BLaER1 treated with 17β-estradiol and CSF1 and Interleukin-3, amounts not matched to agents 10 nM and 100 nM (cell line): ENCODE data around the gene CEP104.

Experiments used
- H3K27ac ChIP-seq, 11 experiments: shearing (Covaris generic); formaldehyde crosslinking; 2 replicates each; pipeline ENCODE4 v1.8.1; 2022
- H3K27me3 ChIP-seq, 11 experiments: shearing (Covaris generic); formaldehyde crosslinking; 2 replicates each; pipeline ENCODE4 v1.8.1; 2022
- H3K36me3 ChIP-seq, 11 experiments: shearing (Covaris generic); formaldehyde crosslinking; 2 replicates each; pipeline ENCODE4 v1.8.1; 2022
- H3K4me1 ChIP-seq, 10 experiments: shearing (Covaris generic); formaldehyde crosslinking; 2 replicates each; pipeline ENCODE4 v1.8.1; 2022
- H3K4me2 ChIP-seq, 11 experiments: shearing (Covaris generic); formaldehyde crosslinking; 2 replicates each; pipeline ENCODE4 v1.8.1; 2022
- H3K4me3 ChIP-seq, 10 experiments: shearing (Covaris generic); formaldehyde crosslinking; 2 replicates each; pipeline ENCODE4 v1.8.1; 2022
- H3K9ac ChIP-seq, 11 experiments: shearing (Covaris generic); formaldehyde crosslinking; 2 replicates each; pipeline ENCODE4 v1.8.1; 2022
- H3K9me3 ChIP-seq, 11 experiments: shearing (Covaris generic); formaldehyde crosslinking; replicated peaks in 1 of 11; 2 replicates each; pipeline ENCODE4 v1.8.1; 2022
- H4K20me1 ChIP-seq, 11 experiments: shearing (Covaris generic); formaldehyde crosslinking; 2 replicates each; pipeline ENCODE4 v1.8.1; 2022
- Cebpa-rat ChIP-seq, 11 experiments: shearing (Covaris generic); IDR thresholded peaks; 2 replicates each; pipeline ENCODE4 v1.8.1; 2022

The CEP104 gene

DNA sequence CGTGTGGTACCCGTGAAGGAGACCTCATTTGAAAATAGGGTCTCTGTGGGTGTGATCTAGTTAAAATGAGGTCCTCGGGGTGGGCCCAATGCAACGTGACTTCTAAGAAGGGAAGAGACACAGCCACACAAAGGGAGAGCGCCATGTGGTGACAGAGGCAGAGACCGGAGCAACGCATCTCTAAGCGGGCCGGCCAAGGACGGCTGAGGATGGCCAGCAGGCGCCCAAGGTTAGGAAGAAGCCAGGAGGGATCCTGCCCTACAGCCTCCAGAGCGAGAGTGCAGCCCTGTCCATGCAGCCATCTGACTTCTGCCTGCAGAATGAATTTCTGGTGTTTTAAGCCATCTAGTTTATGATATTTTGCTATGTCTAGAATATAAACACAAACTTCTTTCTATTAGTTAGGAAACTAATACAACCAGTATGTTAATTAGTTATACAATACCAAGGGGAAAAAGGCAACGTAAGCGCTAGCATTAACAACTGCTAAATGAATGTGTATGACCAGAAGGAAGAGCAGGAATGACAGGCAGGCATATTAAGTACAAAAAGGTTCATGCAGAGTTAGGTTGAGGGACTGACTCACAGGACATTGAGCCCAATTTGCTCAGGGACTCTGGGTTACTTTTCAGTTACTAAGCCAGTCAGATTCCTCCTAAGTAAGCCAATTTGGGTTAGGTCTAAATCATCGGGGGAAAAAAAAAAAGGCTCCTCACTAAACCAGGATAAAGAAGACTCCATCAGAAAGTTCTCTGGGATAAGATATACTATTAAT, 4.1 kb downstream of the CEP104 start:
- Histone ChIP-seq H4K20me1 (peaks cover 17 to 57% (median 23%) of the 10 kb centered on the region in 11 experiments; a peak in 18 of 22 replicates), H3K27me3 (no peaks in the 10 kb centered on the region), H3K9ac (no peak overlapping the region), H3K4me3 (no peak overlapping the region), H3K4me2 (no peak overlapping the region), H3K4me1 (peaks cover 14 to 17% (median 16%) of the 10 kb centered on the region in 10 experiments), H3K27ac (no peak overlapping the region), H3K36me3 (peaks cover 30 to 48% (median 42%) of the 10 kb centered on the region in 11 experiments), H3K9me3 (no peaks in the 10 kb centered on the region)
- no peak for TF ChIP-seq Cebpa-rat (IDR thresholded peaks at IDR 0.05)

DNA sequence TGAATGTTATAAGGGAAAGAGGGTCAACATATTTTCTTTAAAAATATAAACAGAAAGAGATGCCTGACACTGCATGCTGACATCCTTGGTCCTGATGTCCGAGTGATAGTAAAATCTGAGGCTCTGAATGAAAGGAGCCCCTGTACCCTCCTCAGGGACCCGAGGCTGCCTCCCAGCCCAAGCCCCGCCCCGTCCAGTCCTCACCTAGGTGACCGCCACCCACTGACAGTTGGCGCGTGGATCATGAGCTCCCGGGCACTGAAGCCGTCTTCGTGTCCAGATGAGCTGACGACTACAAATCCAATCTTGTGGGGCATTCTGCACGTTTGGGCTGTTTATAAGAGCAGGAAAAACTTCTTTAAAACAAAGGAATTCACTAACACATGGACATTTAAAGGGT, 4.9 kb downstream of the CEP104 start:
- no peaks in the 10 kb centered on the region for H3K9me3 ChIP-seq

DNA sequence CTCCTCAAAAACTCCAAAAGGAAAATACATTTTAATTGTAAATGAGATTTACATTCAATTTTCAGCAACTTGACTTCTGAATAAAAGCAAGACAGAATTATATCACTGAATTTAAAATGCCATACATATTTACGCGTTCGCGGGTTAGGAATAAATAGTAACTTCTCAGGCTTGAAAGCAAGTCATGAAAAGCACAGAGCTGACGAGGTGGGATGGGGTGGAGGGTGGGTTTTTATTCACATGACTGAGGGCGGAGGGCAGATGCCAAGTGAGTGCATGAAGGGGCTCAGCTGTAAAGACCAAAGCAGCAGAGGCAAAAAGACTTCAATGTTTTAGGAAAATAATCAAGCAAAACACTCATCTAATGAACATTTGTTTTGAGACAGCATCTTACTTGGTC, 5.7 kb downstream of the CEP104 start:
- Histone ChIP-seq H3K9me3 (no peaks in the 10 kb centered on the region), H4K20me1 (peaks cover 17 to 50% (median 23%) of the 10 kb centered on the region in 11 experiments; a peak in 18 of 22 replicates), H3K4me2 (no peak overlapping the region), H3K27me3 (no peaks in the 10 kb centered on the region), H3K27ac (no peak overlapping the region), H3K4me1 (peaks cover 10 to 13% (median 12%) of the 10 kb centered on the region in 10 experiments), H3K9ac (no peak overlapping the region), H3K36me3 (peaks cover 40 to 64% (median 58%) of the 10 kb centered on the region in 11 experiments), H3K4me3 (no peak overlapping the region)
- TF ChIP-seq Cebpa-rat (IDR thresholded peaks at IDR 0.05), result no peak

More for the DNA sequence above, 4.9 kb downstream of the CEP104 start:
- H4K20me1 ChIP-seq, result peaks cover 17 to 57% (median 23%) of the 10 kb centered on the region in 11 experiments; a peak in 18 of 22 replicates
- H3K4me2 ChIP-seq, result no peak overlapping the region
- H3K4me3 ChIP-seq, result no peak overlapping the region
- no peak overlapping the region for H3K9ac ChIP-seq
- TF ChIP-seq Cebpa-rat (IDR thresholded peaks at IDR 0.05), result no peak
- no peak overlapping the region for H3K27ac ChIP-seq
- no peaks in the 10 kb centered on the region for H3K27me3 ChIP-seq
- H3K36me3 ChIP-seq, result peaks cover 35 to 56% (median 50%) of the 10 kb centered on the region in 11 experiments
- peaks cover 11 to 13% (median 12%) of the 10 kb centered on the region in 10 experiments for H3K4me1 ChIP-seq

- Histone ChIP-seq H3K36me3 (peaks cover 40 to 68% (median 63%) of the 10 kb centered on the region in 11 experiments), H3K4me2 (no peak overlapping the region), H3K4me1 (peaks cover 6 to 8% (median 8%) of the 10 kb centered on the region in 10 experiments), H3K27ac (no peak overlapping the region), H3K4me3 (no peak overlapping the region), H3K9ac (no peak overlapping the region), H4K20me1 (peaks cover 14 to 47% (median 20%) of the 10 kb centered on the region in 11 experiments; a peak in 18 of 22 replicates), H3K27me3 (no peaks in the 10 kb centered on the region), H3K9me3 (no peaks in the 10 kb centered on the region)
- TF ChIP-seq Cebpa-rat (IDR thresholded peaks at IDR 0.05), result no peak
These were observed 6.2 kb downstream of the CEP104 start for GRCh38 chr1:3850857-3851256.

DNA sequence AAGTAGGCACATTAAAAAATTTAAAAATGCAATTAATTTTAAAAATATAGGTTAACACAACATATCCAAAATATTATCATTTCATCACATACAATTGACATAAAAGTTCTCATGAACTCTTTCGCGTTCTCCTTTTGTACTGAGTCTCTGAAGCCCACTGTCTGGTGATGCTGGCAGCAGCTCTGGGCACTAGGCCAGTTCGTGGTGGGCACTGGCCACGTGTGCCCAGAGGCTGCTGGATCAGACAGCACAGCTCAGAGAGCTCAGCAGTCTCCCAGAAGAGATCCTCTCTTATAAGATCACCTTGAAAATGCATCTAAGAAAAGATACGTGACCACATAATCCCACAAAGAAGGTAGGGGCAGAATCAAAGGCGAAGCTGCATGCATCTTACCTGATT, 9.9 kb downstream of the CEP104 start:
- Histone ChIP-seq H3K27me3 (no peaks in the 10 kb centered on the region), H3K9ac (no peak overlapping the region), H3K27ac (no peak overlapping the region), H3K4me3 (no peak overlapping the region), H3K36me3 (peaks cover 58 to 96% (median 82%) of the 10 kb centered on the region in 11 experiments), H3K4me1 (peaks cover 0 to 12% (median 3%) of the 10 kb centered on the region in 10 experiments; a peak in 11 of 20 replicates), H3K4me2 (no peak overlapping the region), H3K9me3 (no peaks in the 10 kb centered on the region), H4K20me1 (peaks cover 0 to 23% (median 0%) of the 10 kb centered on the region in 11 experiments; a peak in 6 of 22 replicates)
- no peak for TF ChIP-seq Cebpa-rat (IDR thresholded peaks at IDR 0.05)

DNA sequence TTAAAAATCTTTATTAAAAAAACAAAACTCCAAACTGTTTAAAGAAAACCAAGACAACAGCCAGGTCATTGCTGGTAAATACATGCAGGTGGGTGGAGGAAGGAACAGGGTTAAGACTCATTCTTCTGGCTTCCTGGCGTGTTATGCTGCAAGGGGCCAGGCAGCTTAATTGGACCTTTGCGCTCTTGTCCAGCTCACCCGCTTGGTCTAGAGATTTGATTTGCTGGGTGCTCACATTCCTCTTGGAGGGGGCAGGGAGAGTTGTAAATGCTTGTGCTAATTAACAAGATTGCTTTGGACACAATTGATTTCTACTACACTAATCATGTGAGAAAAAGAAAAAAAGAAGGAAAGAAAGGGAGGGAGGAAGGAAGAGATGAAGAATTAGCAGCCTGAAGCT, 10.5 kb downstream of the CEP104 start:
- Histone ChIP-seq H3K4me1 (peaks cover 2 to 12% (median 7%) of the 10 kb centered on the region in 10 experiments; a peak in 19 of 20 replicates), H3K9me3 (no peaks in the 10 kb centered on the region), H3K4me3 (no peak overlapping the region), H3K9ac (no peak overlapping the region), H3K27ac (no peak overlapping the region), H3K36me3 (peaks cover 54 to 95% (median 81%) of the 10 kb centered on the region in 11 experiments), H3K27me3 (no peaks in the 10 kb centered on the region), H4K20me1 (peaks cover 0 to 19% (median 0%) of the 10 kb centered on the region in 11 experiments; a peak in 4 of 22 replicates), H3K4me2 (no peak overlapping the region)
- TF ChIP-seq Cebpa-rat (IDR thresholded peaks at IDR 0.05), result no peak

DNA sequence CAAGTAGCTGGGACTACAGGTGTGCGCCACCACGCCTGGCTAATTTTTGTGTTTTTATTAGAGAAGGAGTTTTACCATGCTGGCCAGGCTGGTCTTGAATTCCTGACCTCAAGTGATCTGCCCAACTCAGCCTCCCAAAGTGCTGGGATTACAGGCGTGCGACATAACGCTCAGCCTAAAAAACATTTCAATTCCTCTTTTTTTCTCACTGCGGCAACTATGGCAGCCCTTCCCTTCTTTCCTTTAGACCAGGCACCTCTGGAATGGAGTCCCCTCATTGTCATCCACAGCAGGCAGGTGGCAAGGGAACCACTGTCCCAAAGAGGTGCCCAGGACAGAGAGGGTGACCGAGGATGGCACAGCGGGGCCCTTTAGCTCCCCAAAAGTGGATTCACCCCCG, 14.1 kb downstream of the CEP104 start:
- Histone ChIP-seq H3K4me1 (peaks cover 10 to 34% (median 29%) of the 10 kb centered on the region in 10 experiments), H4K20me1 (no peaks in the 10 kb centered on the region), H3K27me3 (no peaks in the 10 kb centered on the region), H3K27ac (no peak overlapping the region; a peak in 1 of 22 replicates), H3K4me3 (no peak overlapping the region), H3K9ac (no peak overlapping the region), H3K9me3 (peaks cover 5 to 11% (median 9%) of the 10 kb centered on the region in 11 experiments), H3K4me2 (peak overlapping the region in 4 of 11 experiments; percentile 11 to 52 (median 40); a peak in 6 of 22 replicates), H3K36me3 (peaks cover 45 to 87% (median 63%) of the 10 kb centered on the region in 11 experiments)
- TF ChIP-seq Cebpa-rat (IDR thresholded peaks at IDR 0.05), result no peak

GRCh38 chr1:3841491-3841890, 15.5 kb downstream of the CEP104 start:
- H3K4me3 ChIP-seq, result no peak overlapping the region
- H4K20me1 ChIP-seq, result no peaks in the 10 kb centered on the region
- no peaks in the 10 kb centered on the region for H3K27me3 ChIP-seq
- H3K36me3 ChIP-seq, result peaks cover 50 to 87% (median 63%) of the 10 kb centered on the region in 11 experiments
- H3K27ac ChIP-seq, result no peak overlapping the region
- H3K9ac ChIP-seq, result peak overlapping the region in 2 of 11 experiments; percentile 11 to 25; a peak in 1 of 22 replicates
- TF ChIP-seq Cebpa-rat (IDR thresholded peaks at IDR 0.05), result no peak
- peaks cover 10 to 34% (median 29%) of the 10 kb centered on the region in 10 experiments for H3K4me1 ChIP-seq
- peak overlapping the region in 5 of 11 experiments; percentile 6 to 85 (median 68); a peak in 7 of 22 replicates for H3K4me2 ChIP-seq
- peaks cover 17 to 25% (median 23%) of the 10 kb centered on the region in 11 experiments for H3K9me3 ChIP-seq

GRCh38 chr1:3838788-3839187, 18.2 kb downstream of the CEP104 start:
- H3K36me3 ChIP-seq, result peaks cover 53 to 91% (median 69%) of the 10 kb centered on the region in 11 experiments

More at GRCh38 chr1:3838788-3839187, 18.2 kb downstream of the CEP104 start:
- TF ChIP-seq Cebpa-rat (IDR thresholded peaks at IDR 0.05), result no peak
- no peak overlapping the region for H3K4me3 ChIP-seq
- H4K20me1 ChIP-seq, result no peaks in the 10 kb centered on the region
- peaks cover 17 to 28% (median 25%) of the 10 kb centered on the region in 11 experiments for H3K9me3 ChIP-seq
- peak overlapping the region in 3 of 11 experiments; percentile 68 to 85 (median 70); a peak in 2 of 22 replicates for H3K4me2 ChIP-seq
- H3K9ac ChIP-seq, result no peak overlapping the region
- H3K4me1 ChIP-seq, result peaks cover 10 to 34% (median 29%) of the 10 kb centered on the region in 10 experiments
- no peaks in the 10 kb centered on the region for H3K27me3 ChIP-seq
- H3K27ac ChIP-seq, result no peak overlapping the region
